Anterior cingulate cortex (tissue), 58 donors: ENCODE results near the gene SNX2.
"Not testable (repeated sequence)": the region's sequence is repeated elsewhere in the genome, so short reads cannot be mapped to it uniquely, and the experiment has no call there.

ENCODE experiments used
- DNase-seq, 58 donors: peaks; one replicate each; lab custom pipeline; 2025; lab: John Stamatoyannopoulos, UW

Gene SNX2

DNA sequence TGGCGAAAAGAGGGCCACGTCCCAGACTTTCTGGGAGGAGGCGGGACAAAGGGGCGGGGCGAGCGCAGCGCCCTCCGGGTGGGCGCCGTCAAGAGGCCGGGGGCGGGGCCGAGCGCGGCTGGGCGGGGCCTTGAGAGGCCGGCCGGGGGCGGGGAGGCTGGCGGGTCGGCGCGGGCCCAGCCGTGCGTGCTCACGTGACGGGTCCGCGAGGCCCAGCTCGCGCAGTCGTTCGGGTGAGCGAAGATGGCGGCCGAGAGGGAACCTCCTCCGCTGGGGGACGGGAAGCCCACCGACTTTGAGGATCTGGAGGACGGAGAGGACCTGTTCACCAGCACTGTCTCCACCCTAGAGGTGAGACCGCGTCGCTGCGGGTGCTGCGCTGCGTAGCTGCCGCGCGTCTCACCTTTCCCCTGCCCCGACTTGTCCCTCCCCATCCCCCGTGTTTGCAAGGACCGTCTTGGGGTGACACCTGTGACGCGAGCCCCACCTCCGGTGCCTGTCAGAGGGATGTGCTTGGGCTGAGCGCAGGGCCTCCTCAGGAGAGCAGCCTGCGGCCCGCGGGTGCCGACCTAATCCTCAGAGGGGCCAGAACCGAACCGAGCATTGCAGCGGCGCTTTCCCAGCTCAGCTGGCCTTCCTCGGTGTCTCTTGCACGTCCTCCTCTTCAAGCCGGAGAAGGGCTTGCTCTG is at the start of gene SNX2:
TSS of gene SNX2 (plus strand) at position 220 of the 689 bp plus-strand sequence. CDS start at position 244, 24 bp downstream.
- peak in 57 of 58 donors; percentile 39 to 94 (median 84) for DNase-seq

- DNase-seq = no peak
These were observed 47.8 kb upstream of the SNX2 start for GRCh38 chr5:122727112-122727541.

DNA sequence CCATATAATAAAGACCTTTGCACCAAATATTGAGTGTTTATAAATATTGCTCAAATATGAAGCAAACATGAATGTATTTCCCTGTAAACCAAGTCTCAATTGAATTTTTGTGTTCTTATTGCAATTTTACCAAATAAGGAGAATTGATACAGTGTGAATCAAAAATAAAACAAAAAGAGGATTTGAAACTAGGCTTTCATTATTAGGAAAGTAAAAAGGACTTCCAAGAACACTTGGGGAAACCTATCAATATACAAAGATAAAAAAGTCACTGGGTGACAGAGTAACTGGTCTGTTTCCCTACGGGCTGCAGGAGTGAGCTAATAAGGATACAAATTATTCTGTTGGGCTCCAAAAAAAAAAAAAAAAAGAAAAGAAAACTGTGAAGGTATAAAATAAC is 44.8 kb upstream of the SNX2 start:
- DNase-seq = no peak

- no peak for DNase-seq
These were observed 44.4 kb upstream of the SNX2 start for GRCh38 chr5:122730456-122730855.

DNA sequence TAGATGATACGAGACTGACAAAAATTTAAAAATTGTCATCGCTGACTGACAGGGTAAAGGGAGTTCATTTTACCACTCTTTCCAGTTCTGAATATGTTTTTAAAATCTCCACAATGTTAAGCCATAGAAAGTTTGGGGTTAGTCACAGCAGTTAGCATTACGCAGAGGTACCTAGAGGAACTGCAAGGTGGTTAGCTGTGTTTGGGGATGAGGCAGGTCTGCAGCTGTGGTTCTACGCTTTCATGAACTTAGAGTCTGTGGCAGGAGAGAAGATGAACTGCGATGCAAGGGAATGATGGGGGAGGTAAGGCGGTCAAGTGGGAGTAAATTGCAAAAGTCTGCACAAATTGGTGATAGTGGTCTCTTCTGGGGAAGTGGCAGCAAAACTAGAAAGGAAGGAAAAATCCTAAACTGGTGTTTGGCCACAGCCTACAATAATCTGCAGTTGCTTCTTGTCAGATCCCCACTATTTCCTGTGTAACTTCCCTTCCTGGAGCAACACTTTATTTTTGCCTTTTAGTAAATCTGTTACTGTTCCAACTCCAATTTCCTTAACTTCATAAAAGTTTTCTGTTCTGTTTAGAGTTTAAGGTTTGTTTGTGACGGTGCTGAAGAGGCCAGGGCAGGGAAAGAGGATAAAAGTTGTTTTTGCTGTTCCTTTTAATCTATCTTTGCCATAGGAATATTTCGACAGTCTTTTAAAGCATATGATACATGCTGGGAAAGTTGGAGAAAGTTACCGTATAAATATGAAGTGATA is 38.6 kb upstream of the SNX2 start:
- DNase-seq = no peak

GRCh38 chr5:122738088-122738487 is 36.8 kb upstream of the SNX2 start:
- no peak for DNase-seq

- no peak for DNase-seq
These were observed 33.2 kb upstream of the SNX2 start for GRCh38 chr5:122741681-122742080.

GRCh38 chr5:122743261-122743660 is 31.6 kb upstream of the SNX2 start:
- no peak for DNase-seq

DNA sequence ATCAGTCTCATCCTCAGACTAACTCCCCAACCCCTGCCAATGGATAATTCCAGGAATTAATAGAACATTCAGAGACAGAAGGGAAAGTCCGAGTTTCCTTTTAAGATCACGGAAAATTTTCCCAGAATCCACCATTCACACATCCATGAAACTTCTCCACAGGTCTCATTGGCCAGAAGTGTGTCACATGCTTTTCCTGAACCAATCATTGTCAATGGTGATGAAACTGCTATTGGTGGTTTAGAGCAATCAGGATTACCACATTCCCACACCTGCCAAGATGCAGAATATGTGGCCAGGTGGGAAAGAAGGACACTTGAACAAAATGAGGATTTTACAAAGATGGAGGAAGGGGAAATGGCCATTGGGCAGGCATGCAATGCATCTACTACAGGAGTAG is 29.3 kb upstream of the SNX2 start:
- DNase-seq = no peak

DNA sequence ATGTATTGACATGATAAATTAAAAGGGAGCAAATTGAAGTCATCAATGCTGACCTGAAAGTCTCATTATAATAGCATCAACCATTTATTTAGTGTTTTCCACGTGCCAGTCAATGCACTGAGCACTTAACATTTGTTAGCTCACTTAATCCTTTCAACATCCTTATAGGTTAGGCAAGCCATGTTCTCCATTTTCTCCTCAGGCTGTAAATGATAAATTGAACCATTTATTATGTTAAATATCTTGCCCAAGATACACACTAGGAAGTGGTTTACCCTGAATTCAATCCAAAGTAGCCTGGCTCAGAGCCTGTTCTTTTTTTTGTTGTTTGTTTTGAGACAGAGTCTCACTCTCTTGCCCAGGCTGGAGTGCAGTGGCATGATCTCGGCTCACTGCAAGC is 25.0 kb upstream of the SNX2 start:
- no peak for DNase-seq

DNA sequence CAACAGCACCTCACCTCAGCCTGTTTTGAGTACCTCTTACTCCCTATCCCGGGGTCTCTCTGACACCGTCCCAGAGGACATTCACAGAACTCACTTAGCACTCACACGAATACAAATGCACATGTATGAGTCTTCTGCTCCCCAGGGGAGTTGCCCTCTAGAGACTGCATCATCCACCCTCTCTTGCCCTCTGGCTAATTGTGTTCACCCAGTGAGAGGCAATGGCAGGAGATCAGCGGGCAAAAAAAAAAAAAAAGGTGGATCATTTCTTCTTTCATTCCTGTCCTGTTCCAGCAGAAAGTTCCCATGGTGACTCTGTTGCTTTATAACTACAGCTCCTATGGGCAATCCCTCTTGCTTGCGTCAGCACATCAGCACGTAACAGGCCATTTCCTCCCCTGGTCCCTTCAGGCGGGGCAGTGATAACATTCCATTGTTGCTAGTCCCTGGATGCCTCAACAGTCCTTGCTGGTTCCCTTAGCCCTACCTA is 23.5 kb upstream of the SNX2 start:
- no peak for DNase-seq

- no peak for DNase-seq
These were observed 21.4 kb upstream of the SNX2 start for GRCh38 chr5:122753500-122753899.

GRCh38 chr5:122755783-122756182 is 19.1 kb upstream of the SNX2 start:
- no peak for DNase-seq

GRCh38 chr5:122756264-122756911 is 18.5 kb upstream of the SNX2 start:
- no peak for DNase-seq

DNA sequence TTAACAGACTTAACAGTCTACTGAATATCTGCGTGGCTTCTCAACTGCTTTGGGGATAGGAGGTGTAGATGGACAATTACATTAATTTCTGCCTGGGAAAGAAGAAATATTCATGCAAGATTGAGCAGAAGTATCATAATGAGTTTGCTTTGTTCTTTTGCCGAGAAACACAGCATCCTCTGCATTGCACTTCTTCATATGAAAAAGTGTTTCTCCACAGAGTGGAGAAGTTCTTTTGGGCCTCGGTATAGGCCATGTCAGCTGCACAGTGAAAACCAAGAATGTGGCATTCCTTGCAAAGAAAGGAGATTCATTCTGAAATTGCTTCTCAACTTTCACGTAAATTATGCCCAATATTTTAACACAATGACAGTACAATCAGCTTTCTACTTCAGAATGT is 17.6 kb upstream of the SNX2 start:
- DNase-seq = no peak

DNA sequence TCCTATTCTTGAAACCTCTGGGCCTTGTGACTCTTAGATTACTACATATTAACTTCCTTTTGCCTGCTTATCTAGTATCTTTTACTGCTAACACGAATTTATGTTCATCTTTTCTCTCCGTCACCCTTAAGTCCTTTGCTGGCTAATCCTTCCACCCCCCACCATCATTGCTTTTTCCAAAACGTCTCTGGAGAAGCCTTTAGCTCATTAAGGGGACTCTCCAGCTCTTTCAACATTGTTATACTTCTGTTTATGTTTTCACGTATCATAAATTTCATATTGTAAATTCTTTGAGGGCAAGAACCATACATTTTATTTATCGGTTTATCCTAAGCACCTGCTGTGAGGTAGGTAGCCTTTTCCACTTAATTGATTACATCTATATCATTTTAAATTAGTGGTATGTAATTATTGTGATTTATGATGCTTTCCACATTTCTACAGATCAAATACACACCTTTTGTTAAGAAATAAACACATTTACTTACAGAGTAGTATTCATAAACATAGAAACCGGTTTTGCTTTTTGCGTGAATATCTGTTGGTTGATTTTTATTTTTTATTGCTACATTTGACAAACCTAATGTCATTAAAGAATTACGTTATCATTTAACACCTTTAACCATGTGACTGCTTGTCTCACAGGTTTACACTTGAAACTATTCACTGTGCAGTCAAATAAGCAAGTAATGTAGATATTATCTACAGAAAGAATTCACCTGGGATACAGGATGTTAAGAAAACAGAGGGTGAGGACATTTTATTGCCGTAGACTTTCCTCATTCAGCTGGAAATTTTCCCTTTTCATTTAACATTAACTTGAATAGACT is 15.4 kb upstream of the SNX2 start:
- no peak for DNase-seq

DNA sequence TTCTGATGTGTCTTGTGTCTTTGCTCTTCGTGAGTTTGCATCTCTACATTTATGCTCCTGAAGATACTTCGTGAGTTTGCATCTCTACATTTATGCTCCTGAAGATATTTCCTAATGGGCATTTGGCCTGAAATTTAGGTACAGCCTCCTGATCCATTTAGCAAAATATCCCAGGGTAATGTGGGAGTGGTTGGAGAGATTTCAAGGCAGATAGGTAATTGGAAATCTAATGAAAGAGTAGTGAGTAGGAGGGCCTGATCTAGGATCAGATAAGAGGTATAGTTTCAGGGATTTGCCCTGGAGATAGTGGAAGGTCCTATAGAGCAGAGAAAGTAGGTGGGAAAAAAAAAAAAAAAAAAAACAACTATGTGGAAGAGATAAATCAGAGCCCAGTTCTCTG is 14.6 kb upstream of the SNX2 start:
- no peak for DNase-seq

GRCh38 chr5:122761115-122761514 is 13.8 kb upstream of the SNX2 start:
- DNase-seq = no peak

DNA sequence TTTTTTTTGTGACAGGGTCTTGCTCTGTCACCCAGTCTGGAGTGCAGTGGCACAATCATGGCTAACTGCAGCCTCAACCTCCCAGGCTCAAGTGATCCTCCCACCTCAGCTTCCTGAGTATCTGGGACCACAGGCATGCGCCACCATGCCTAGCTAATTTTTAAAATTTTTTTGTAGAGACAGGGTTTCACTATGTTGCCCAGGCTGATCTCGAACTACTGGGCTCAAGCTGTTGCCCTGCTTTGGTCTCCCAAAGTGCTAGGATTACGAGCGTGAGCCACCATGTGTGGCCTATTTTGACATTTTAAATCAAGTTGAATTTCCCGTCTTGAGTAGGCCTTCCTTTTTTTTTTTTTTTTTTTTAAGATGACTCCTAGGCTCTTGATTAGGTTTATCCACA is 13.0 kb upstream of the SNX2 start:
- DNase-seq = not testable (repeated sequence)

GRCh38 chr5:122766130-122766529 is 8.8 kb upstream of the SNX2 start:
- no peak for DNase-seq

GRCh38 chr5:122770477-122770876 is 4.4 kb upstream of the SNX2 start:
- no peak for DNase-seq
